ENCODE data around the gene HSPA1A. TPM values are rescaled to one million over a fixed set of nuclear protein-coding genes. Genes with fewer than 3 reads are reported as not detected.
"Not testable (repeated sequence)": the region's sequence is repeated elsewhere in the genome, so short reads cannot be mapped to it uniquely, and the experiment has no call there.

HSPA1A gene
- total RNA-seq, 1 donor from 2014 or later = 195 TPM

- intact Hi-C loops (cut with DNase I); DNase-seq (ENCODE audit: low spot score); ATAC-seq: not testable (repeated sequence)
These were observed 14.1 kb upstream of the HSPA1A start for GRCh38 chr6:31801031-31801927.

DNA sequence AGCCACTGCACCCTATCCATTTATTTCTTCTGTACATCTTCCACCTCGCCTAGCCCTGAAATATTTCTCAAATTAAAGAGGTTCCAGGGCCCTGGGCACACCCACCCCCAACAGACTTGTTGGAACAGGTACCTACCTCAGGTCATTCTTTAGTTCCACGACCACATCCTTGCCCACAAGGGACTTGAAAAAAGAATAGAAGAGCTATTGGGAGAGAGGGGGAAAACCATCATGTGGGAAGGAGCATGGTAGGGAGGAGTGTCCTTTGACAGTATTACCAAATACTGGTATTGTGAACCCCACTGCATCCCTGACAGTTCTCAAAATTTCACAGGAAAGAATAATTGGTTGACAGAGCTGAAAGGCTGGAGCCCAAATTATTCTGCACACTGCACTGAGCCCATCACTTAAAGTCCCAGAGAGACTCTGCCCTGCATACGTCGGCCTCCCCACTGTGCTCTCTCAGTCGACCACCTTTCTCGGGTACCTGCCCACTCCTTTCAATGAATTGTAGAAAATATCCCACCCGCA, 9.3 kb upstream of the HSPA1A start:
- intact Hi-C loops (cut with DNase I) = no loop called here
- DNase-seq (ENCODE audit: low spot score) (peak; percentile 32), ATAC-seq (peak; percentile 2)

DNA sequence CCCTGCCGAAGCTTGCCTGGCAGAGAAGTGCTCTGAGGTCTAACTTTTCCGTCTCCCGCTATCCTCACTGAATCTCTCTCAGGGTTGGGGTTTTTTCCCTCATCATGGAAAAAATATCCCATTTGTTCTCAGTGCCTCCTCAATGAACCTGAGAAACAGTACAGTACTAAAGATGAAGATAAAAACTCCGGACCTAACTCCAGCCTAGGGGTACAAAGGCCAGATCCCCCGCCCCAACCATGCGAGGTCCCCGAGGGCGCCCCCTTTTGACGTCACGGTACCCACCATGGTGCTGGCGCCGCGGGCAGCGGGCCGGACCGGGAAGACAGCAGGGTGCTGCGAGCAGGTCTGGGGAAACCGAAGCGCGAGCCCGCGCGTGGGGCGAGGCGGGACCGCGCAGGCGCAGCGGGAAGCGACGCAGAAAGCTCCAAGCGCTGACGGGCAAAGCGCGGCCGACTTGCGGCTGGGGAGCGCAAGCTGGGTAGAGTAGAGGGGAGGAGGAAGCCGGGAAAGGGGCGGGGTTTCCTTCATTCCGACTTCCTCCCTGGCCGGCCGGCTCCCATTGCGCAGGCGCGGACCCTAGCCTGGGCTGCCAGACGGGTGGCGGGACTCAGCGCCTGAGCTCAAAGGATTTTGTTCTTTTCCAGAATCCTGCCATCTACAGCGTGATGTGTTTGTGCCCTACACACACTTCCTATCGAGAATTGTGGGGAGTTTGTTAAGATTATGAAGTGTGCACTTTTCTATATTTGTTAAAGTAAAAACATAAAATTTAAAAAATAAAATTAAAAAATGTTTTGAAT, 8.7 kb upstream of the HSPA1A start, which contains the start of gene LSM2:
LSM2 (minus strand) TSS at position 497 of the 803 bp plus-strand sequence; CDS start at position 288, 209 bp downstream.
- ATAC-seq = peak; percentile 98
- intact Hi-C loops (cut with DNase I) = no loop called here
- peak; percentile 98 for DNase-seq (ENCODE audit: low spot score)

GRCh38 chr6:31808599-31808998, 6.7 kb upstream of the HSPA1A start:
- ATAC-seq; intact Hi-C loops (cut with DNase I): not testable (repeated sequence)
- DNase-seq (ENCODE audit: low spot score) = peak; percentile 18

GRCh38 chr6:31811645-31812044, 3.7 kb upstream of the HSPA1A start:
- ATAC-seq (no peak), DNase-seq (ENCODE audit: low spot score) (peak; percentile 57)
- intact Hi-C loops (cut with DNase I) = no loop called here

GRCh38 chr6:31813465-31813849, 1.9 kb upstream of the HSPA1A start:
- intact Hi-C loops (cut with DNase I) = no loop called here
- ATAC-seq (no peak), DNase-seq (ENCODE audit: low spot score) (no peak)

GRCh38 chr6:31814677-31815024, 692 bp upstream of the HSPA1A start:
- intact Hi-C loops (cut with DNase I) = no loop called here
- peak; percentile 96 for DNase-seq (ENCODE audit: low spot score)
- peak; percentile 89 for ATAC-seq

DNA sequence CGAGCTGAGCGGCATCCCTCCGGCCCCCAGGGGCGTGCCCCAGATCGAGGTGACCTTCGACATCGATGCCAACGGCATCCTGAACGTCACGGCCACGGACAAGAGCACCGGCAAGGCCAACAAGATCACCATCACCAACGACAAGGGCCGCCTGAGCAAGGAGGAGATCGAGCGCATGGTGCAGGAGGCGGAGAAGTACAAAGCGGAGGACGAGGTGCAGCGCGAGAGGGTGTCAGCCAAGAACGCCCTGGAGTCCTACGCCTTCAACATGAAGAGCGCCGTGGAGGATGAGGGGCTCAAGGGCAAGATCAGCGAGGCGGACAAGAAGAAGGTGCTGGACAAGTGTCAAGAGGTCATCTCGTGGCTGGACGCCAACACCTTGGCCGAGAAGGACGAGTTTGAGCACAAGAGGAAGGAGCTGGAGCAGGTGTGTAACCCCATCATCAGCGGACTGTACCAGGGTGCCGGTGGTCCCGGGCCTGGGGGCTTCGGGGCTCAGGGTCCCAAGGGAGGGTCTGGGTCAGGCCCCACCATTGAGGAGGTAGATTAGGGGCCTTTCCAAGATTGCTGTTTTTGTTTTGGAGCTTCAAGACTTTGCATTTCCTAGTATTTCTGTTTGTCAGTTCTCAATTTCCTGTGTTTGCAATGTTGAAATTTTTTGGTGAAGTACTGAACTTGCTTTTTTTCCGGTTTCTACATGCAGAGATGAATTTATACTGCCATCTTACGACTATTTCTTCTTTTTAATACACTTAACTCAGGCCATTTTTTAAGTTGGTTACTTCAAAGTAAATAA, 2.0 kb downstream of the HSPA1A start:
- DNase-seq (ENCODE audit: low spot score) = peak; percentile 67
- intact Hi-C loops (cut with DNase I); ATAC-seq: not testable (repeated sequence)

DNA sequence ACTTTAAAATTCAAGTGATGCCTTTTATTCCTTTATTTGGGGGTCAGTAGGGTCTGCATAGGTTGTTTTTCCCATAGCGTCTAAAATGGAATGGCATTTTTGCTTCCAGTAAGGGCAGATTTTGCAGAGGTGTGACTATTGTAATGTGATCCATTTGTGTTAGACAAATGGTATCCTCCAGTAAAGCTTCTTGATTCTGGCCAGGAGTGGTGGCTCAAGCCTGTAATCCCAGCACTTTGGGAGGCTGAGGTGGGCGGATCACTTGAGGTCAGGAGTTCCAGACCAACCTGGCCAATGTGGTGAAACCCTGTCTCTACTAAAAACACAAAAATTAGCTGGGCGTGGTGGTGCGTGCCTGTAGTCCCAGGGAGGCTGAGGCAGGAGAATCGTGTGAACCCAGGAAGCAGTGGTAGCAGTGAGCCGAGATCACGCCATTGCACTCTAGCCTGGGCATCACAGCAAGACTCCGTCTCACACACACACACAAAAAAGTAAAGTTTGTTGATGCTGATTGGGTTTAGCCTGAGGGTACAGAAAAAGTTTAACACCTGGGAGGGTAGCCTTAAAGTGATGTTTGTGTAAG, 2.7 kb downstream of the HSPA1A start:
- DNase-seq (ENCODE audit: low spot score); ATAC-seq; intact Hi-C loops (cut with DNase I): not testable (repeated sequence)

GRCh38 chr6:31819871-31820299, 4.5 kb downstream of the HSPA1A start:
- ATAC-seq = no peak
- intact Hi-C loops (cut with DNase I) = no loop called here
- DNase-seq (ENCODE audit: low spot score) = no peak

- DNase-seq (ENCODE audit: low spot score); intact Hi-C loops (cut with DNase I); ATAC-seq: not testable (repeated sequence)
These were observed 5.1 kb downstream of the HSPA1A start for GRCh38 chr6:31820399-31820798.

GRCh38 chr6:31821301-31822035, 6.1 kb downstream of the HSPA1A start:
- ATAC-seq = peak; percentile 56
- intact Hi-C loops (cut with DNase I) = no loop called here
- DNase-seq (ENCODE audit: low spot score) = peak; percentile 86

- DNase-seq (ENCODE audit: low spot score) = peak; percentile 91
These were observed 6.9 kb downstream of the HSPA1A start for GRCh38 chr6:31822036-31822821.

GRCh38 chr6:31823592-31824196, 8.4 kb downstream of the HSPA1A start:
- intact Hi-C loops (cut with DNase I); ATAC-seq; DNase-seq (ENCODE audit: low spot score): not testable (repeated sequence)

More at GRCh38 chr6:31822036-31822821, 6.9 kb downstream of the HSPA1A start:
- ATAC-seq = peak; percentile 78
- intact Hi-C loops (cut with DNase I) = no loop called here

GRCh38 chr6:31825553-31825952, 10.2 kb downstream of the HSPA1A start:
- intact Hi-C loops (cut with DNase I) = no loop called here
- DNase-seq (ENCODE audit: low spot score) (no peak), ATAC-seq (no peak)

DNA sequence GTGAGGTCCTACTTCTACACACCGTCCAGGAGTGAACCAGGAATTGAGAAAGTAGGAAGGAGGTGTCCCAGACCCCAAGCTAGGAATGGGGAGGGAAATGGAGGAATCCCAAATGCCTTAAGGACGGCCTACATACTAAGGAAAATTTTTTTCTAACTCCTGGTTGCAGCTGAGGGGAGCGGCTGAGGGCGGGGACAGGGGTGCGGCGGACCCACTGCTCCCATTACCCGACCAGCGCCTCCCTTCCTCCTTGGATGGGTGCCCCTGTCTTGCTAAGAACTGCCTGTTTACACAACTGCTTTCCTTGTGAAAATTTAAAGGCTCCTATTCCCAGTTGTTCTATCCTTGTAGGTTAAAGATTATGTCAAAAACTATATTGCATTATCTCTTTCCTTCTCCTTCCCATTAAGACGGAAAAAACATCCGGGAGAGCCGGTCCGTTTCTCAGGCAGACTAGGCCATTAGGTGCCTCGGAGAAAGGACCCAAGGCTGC, 11.5 kb downstream of the HSPA1A start:
- ATAC-seq (peak; percentile 73), DNase-seq (ENCODE audit: low spot score) (peak; percentile 90)

More for the DNA sequence above, 11.5 kb downstream of the HSPA1A start:
- intact Hi-C loops (cut with DNase I) = no loop called here
